Hippocampal formation (tissue), 2 donors: ENCODE results near the gene CCDC82.
A peak's percentile ranks its signal among the peaks of the same experiment; 100 is the strongest.

Experiments used
- DNase-seq, 2 donors: peaks; one replicate each; lab custom pipeline; 2025; lab: John Stamatoyannopoulos, UW

The CCDC82 gene

DNA sequence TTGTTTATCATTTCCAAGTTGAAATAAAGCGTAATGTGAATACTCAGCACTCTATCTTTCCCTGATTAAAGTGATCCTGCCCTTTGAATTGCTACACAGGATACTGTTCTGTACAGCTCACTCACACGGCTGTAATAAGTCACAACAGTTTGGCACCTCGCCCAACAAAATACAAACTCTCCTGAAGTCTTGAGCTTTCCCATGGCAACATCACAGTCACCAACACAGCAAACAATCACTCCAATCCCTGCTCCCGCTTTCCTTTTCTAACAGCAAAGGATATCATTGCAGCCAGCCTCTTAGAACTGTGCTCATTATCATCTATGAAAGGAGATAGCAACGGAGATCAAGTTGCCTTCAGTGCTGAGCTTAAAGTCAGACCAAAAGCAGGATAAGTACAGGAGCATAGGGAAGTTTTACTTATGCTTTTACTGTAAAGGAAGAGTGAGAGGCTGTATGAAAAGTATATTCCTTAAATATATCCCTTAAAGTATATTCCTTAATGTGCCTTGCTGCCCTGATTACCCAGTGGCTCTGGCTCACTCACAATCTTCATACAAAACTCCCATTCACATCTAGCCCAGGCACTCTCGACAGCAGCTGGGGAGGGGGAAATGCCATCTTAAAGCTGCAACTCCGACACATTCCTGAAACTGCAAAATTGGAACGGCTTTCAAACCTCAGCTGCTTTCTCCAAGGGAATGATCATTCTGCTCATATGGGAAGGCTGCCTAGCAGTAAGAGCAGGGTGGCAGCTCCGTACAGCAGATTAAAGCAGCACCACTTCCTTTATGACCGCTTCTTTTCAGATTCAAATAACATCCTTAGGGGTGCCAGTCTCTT, 82.6 kb downstream of the CCDC82 start:
- DNase-seq, result peak; percentile 23 to 61

DNA sequence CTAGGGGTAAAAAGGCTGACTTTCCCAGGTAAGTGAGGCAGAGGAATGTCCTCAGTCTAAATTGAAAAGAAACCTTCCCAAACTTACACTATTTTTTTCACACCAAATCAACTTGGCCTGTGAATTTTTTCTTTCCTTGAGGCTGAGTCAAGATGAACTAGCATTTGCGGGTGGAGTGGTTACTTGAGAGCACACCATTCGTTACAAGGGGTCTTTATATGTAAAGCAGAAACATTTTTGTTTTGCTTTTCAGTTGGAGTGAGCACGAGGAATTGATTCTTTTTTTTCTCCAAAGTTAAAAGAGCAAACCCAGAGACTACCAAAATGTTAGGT, 83.1 kb downstream of the CCDC82 start:
- no peak for DNase-seq

DNA sequence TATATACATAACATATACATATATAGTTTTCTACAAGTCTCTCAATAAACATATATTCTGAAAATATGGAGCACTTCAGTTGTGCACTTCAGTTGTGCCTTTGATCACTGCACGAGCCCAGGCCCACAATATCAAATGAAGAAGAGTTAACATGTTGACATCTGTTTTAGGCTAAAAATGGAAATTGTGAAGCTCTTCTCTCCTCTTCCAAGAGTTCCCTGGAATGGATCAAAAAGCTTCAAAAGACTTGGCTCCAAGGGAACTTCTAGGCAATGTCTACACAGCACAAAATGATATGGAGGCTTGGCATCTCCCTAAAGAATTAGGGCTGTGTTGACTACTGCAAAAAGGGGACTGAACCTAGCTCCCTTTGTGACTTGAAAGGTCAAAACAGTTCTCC, 83.6 kb downstream of the CCDC82 start:
- no peak for DNase-seq

DNA sequence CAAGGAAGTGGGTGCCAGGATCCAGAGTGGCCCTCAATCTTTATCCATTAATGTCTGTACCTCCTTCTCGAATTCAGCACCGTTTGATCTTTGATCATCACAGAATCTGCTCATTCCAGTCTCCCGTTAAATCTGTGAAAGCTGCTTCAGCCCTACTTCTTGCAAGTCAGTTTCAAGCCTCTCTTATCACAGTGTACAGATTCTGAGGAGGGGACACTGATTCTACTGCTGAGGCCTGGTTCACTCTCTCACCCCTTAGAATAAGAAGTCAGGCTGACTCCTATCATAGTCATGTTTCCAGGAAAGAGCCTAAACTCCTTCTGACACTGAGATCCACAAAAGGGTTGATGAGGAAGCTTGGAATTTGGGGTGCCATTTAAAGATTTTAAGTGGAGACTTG, 85.7 kb downstream of the CCDC82 start:
- DNase-seq, result no peak

DNA sequence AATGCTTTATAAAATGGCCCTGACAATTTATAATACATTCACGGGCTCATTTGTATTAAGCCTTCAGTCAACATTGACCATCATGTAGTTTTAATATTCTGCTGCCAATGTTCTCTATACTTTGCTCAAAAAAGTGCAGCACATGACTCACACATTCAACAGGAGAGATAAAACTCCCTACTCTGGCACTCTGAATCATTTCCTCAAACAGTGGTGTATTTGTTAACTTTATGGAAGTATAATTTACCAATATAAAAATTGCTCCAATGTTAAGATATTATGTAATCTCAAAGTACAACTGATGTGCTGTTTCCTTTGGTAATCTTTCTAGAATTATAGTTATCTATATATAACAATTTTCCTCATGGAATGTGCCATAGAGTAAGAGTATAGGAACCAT, 86.6 kb downstream of the CCDC82 start:
- no peak for DNase-seq
